Naive B cell (primary cell): ENCODE results near the gene FGF10. TPM values are rescaled to one million over a fixed set of nuclear protein-coding genes. Genes with fewer than 3 reads are reported as not detected.

ENCODE experiments used
- ATAC-seq, 2 donors: fragments of 150-1000 bp; cut with Tn5 transposase; 2 replicates each; pipeline ENCODE4 v1.10.0; 2021; ENCODE audit warnings: low read depth in 2 of 2, mild to moderate bottlenecking in 2 of 2, moderate library complexity in 2 of 2
- DNase-seq: peaks from one replicate; pipeline ENCODE4 v3.0.0; 2022
- H3K27ac Mint-ChIP-seq, 6 donors: one replicate each; pipeline ENCODE4 v1.8.0; 2020 to 2022; ENCODE audit warnings: mild to moderate bottlenecking in 6 of 6, mixed read lengths in 6 of 6, moderate library complexity in 5 of 6, inconsistent platforms in 2 of 6
- H3K27me3 Mint-ChIP-seq, 3 donors: one replicate each; pipeline ENCODE4 v1.8.0; 2021 to 2022; ENCODE audit warnings: mixed read lengths in 3 of 3, mild to moderate bottlenecking in 1 of 3
- H3K36me3 Mint-ChIP-seq, 2 donors: one replicate each; pipeline ENCODE4 v1.8.0; 2020 to 2022; ENCODE audit warnings: mixed read lengths in 2 of 2, inconsistent platforms in 1 of 2, mild to moderate bottlenecking in 1 of 2
- H3K4me1 Mint-ChIP-seq, 3 donors: one replicate each; pipeline ENCODE4 v1.8.0; 2020 to 2022; ENCODE audit warnings: mixed read lengths in 3 of 3, inconsistent platforms in 1 of 3, mild to moderate bottlenecking in 1 of 3, moderate library complexity in 1 of 3
- H3K4me3 Mint-ChIP-seq, 8 donors: one replicate each; pipeline ENCODE4 v1.8.0; 2020 to 2022; ENCODE audit warnings: mild to moderate bottlenecking in 8 of 8, mixed read lengths in 8 of 8, moderate library complexity in 8 of 8, inconsistent platforms in 2 of 8
- H3K9me3 Mint-ChIP-seq, 7 donors: one replicate each; pipeline ENCODE4 v1.8.0; 2020 to 2022; ENCODE audit warnings: mixed read lengths in 7 of 7, mild to moderate bottlenecking in 5 of 7, inconsistent platforms in 2 of 7, moderate library complexity in 1 of 7
- polyA plus RNA-seq, 6 donors: library from polyadenylated mRNA; unstranded; fragments of 300-500 nt; fragmentation: Illumina TruSeq; gene quantifications; one replicate each; pipeline ENCODE4 v1.2.3, GENCODE V29; 2021; ENCODE audit warnings: low read depth in 6 of 6

Gene FGF10
- not detected for polyA plus RNA-seq

- Mint-ChIP-seq H3K27me3 (peaks cover 23 to 53% (median 48%) of the 10 kb centered on the region in 3 donors), H3K27ac (no peak within 1 kb of the TSS), H3K9me3 (peaks cover 0 to 8% (median 1%) of the 10 kb centered on the region in 7 donors), H3K4me1 (peaks cover 4 to 18% (median 5%) of the 10 kb centered on the region in 3 donors), H3K4me3 (peak within 1 kb of the TSS in 3 of 8 donors; percentile 16 to 29 (median 25)), H3K36me3 (peaks cover 0 to 10% of the 10 kb centered on the region in 2 donors)
- DNase-seq (no peak), ATAC-seq (no peak)
Measured at GRCh38 chr5:44389090-44389822, at the start of gene FGF10. TSS of gene FGF10 (minus strand) at chr5:44389420. CDS start at chr5:44388682, 738 bp downstream.

DNA sequence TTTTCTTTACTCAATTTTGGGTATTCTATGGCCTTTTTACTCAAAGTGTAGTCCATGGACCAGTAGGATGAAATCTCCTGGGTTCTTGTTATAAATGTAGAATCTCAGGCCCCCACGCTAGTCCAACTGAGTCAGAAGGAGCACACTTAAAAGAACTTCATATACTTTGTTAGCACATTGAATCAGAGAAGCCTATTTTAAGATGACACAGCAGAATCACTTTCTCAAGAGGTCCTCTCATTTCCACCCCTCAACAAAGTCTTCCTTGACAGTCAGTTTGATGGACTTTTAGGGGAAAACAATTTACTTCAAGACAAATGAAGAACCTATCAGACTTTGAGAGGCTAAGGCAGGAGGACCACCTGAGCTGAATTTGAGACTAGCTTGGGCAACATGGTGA, 37.7 kb upstream of the FGF10 start:
- Mint-ChIP-seq H3K4me3 (no peak overlapping the region), H3K36me3 (no peaks in the 10 kb centered on the region), H3K27me3 (no peaks in the 10 kb centered on the region), H3K9me3 (peaks cover 0 to 4% (median 0%) of the 10 kb centered on the region in 7 donors), H3K27ac (no peak overlapping the region), H3K4me1 (no peaks in the 10 kb centered on the region)
- ATAC-seq: no peak
- DNase-seq: no peak

DNA sequence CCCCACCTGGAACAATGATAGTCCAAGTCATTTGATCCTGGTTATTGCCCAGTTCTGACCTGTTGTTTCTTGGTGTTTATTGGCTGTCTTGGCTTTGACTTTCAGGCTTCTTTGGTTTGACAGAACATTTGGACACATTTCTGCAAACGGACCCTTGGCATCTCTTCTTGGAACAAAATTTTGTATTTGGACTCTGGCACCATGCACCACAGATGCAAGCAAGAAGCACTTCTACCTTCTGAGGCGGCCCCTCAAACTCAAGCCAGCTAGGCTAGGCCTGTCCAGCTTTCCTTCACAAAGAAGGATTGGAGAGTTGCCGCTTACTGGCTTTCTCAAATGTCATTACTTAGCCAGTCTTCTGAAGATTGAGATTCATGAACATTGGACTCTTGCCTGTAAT, 23.1 kb upstream of the FGF10 start:
- Mint-ChIP-seq H3K36me3 (no peaks in the 10 kb centered on the region), H3K9me3 (peaks cover 0 to 12% (median 9%) of the 10 kb centered on the region in 7 donors), H3K27ac (no peak overlapping the region), H3K4me3 (no peak overlapping the region), H3K4me1 (no peaks in the 10 kb centered on the region), H3K27me3 (no peaks in the 10 kb centered on the region)
- no peak for DNase-seq
- no peak for ATAC-seq

- H3K4me1 Mint-ChIP-seq: no peaks in the 10 kb centered on the region
- no peak overlapping the region for H3K4me3 Mint-ChIP-seq
- DNase-seq (no peak), ATAC-seq (no peak)
- peaks cover 0 to 4% (median 1%) of the 10 kb centered on the region in 7 donors for H3K9me3 Mint-ChIP-seq
- H3K27me3 Mint-ChIP-seq: no peaks in the 10 kb centered on the region
- no peak overlapping the region for H3K27ac Mint-ChIP-seq
- no peaks in the 10 kb centered on the region for H3K36me3 Mint-ChIP-seq
Measured at GRCh38 chr5:44402084-44402483, 12.9 kb upstream of the FGF10 start.

- DNase-seq: no peak
- H3K9me3 Mint-ChIP-seq: peaks cover 0 to 4% (median 1%) of the 10 kb centered on the region in 7 donors
- no peaks in the 10 kb centered on the region for H3K4me1 Mint-ChIP-seq
- H3K27ac Mint-ChIP-seq: no peak overlapping the region
- no peak for ATAC-seq
- no peaks in the 10 kb centered on the region for H3K36me3 Mint-ChIP-seq
- no peak overlapping the region for H3K4me3 Mint-ChIP-seq
- no peaks in the 10 kb centered on the region for H3K27me3 Mint-ChIP-seq
Measured at GRCh38 chr5:44401611-44402010, 12.4 kb upstream of the FGF10 start.

DNA sequence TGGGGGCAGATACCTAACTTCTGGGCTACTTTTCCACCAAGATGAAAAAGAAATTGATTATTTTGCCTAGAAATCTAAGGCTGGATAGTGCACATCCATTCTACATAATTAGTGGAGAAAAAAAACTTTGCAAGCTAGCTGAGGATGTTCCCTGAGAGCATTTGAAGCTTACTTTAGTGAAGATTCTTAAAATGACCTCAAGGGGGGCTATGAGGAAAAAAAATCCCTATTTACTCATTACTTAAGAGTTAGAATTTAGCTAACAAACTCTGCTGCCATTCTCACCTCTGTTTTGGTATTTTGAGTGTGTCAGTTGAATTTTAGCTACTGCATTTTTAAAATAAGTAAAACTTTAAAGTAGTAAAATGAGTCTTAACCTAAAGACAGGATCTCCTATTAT, 9.2 kb upstream of the FGF10 start:
- no peaks in the 10 kb centered on the region for H3K27me3 Mint-ChIP-seq
- no peaks in the 10 kb centered on the region for H3K36me3 Mint-ChIP-seq
- no peak overlapping the region for H3K27ac Mint-ChIP-seq
- DNase-seq: no peak
- H3K4me3 Mint-ChIP-seq: no peak overlapping the region
- H3K9me3 Mint-ChIP-seq: peaks cover 0 to 4% (median 2%) of the 10 kb centered on the region in 7 donors
- no peak for ATAC-seq
- no peaks in the 10 kb centered on the region for H3K4me1 Mint-ChIP-seq

DNA sequence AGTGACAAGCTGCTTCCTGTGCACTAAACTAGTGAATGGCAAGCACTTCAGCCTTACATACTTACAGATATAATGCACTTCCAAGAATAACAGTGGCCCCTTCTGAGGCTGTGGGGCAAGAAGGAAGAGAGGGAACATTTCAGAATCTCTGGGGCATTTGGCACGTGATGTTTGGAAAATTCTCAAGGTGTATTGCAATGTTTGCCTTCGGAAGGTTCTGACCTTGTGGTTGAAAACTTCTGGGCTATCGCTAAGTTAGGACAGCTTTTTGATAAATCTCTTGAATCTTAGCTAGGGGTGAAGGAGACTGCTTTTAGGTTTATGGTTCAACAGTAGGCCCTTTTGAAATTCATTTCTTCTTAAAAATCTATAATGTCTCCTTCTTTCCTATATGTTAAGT, 7.1 kb upstream of the FGF10 start:
- no peak overlapping the region for H3K27ac Mint-ChIP-seq
- no peaks in the 10 kb centered on the region for H3K36me3 Mint-ChIP-seq
- DNase-seq (no peak), ATAC-seq (no peak)
- H3K4me3 Mint-ChIP-seq: no peak overlapping the region
- H3K4me1 Mint-ChIP-seq: no peaks in the 10 kb centered on the region
- H3K9me3 Mint-ChIP-seq: peaks cover 0 to 4% (median 0%) of the 10 kb centered on the region in 7 donors
- peaks cover 4 to 7% (median 6%) of the 10 kb centered on the region in 3 donors for H3K27me3 Mint-ChIP-seq

DNA sequence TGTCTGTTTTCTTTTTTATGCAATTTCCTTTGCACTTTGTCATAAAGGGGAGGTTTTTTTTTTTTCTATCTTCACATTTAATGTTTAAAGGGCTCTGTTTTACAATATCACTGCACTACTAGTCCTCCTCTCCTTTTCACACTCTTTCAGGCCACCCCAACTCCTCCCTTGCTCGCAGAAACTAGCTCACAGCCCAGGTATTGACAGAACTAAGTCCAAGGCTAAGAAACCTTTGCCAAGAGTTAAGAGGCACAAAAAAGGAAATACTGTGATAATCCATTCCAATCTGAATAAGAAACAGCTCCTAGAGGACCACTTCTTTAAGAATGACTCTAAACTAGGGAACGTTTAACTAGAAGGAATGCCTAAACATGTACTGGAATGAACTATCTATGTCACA, 1.1 kb upstream of the FGF10 start:
- ATAC-seq: no peak
- H3K4me3 Mint-ChIP-seq: no peak overlapping the region
- H3K36me3 Mint-ChIP-seq: peaks cover 0 to 10% of the 10 kb centered on the region in 2 donors
- DNase-seq: no peak
- no peak overlapping the region for H3K27ac Mint-ChIP-seq
- peaks cover 4 to 18% (median 5%) of the 10 kb centered on the region in 3 donors for H3K4me1 Mint-ChIP-seq
- peaks cover 0 to 8% (median 2%) of the 10 kb centered on the region in 7 donors for H3K9me3 Mint-ChIP-seq
- peaks cover 23 to 53% (median 48%) of the 10 kb centered on the region in 3 donors for H3K27me3 Mint-ChIP-seq

- ATAC-seq (no peak), DNase-seq (no peak)
- H3K27ac Mint-ChIP-seq: no peak overlapping the region
- H3K27me3 Mint-ChIP-seq: peaks cover 23 to 53% (median 48%) of the 10 kb centered on the region in 3 donors
- H3K4me3 Mint-ChIP-seq: no peak overlapping the region
- H3K36me3 Mint-ChIP-seq: peaks cover 0 to 10% of the 10 kb centered on the region in 2 donors
- peaks cover 0 to 8% (median 1%) of the 10 kb centered on the region in 7 donors for H3K9me3 Mint-ChIP-seq
- H3K4me1 Mint-ChIP-seq: peaks cover 4 to 18% (median 5%) of the 10 kb centered on the region in 3 donors
Measured at GRCh38 chr5:44389823-44390143, 563 bp upstream of the FGF10 start.

- no peak for DNase-seq
- peaks cover 4 to 18% (median 5%) of the 10 kb centered on the region in 3 donors for H3K4me1 Mint-ChIP-seq
- peak overlapping the region in 2 of 8 donors; percentile 25 to 31 for H3K4me3 Mint-ChIP-seq
- ATAC-seq: no peak
- H3K27ac Mint-ChIP-seq: no peak overlapping the region
- H3K9me3 Mint-ChIP-seq: peaks cover 0 to 8% (median 1%) of the 10 kb centered on the region in 7 donors
- peaks cover 23 to 53% (median 48%) of the 10 kb centered on the region in 3 donors for H3K27me3 Mint-ChIP-seq
- H3K36me3 Mint-ChIP-seq: peaks cover 0 to 10% of the 10 kb centered on the region in 2 donors
Measured at GRCh38 chr5:44388321-44389089, 715 bp downstream of the FGF10 start.

- DNase-seq: no peak
- H3K27ac Mint-ChIP-seq: peak overlapping the region in 1 of 6 donors; percentile 48
- peaks cover 4 to 18% (median 5%) of the 10 kb centered on the region in 3 donors for H3K4me1 Mint-ChIP-seq
- H3K9me3 Mint-ChIP-seq: peaks cover 0 to 8% (median 1%) of the 10 kb centered on the region in 7 donors
- peak overlapping the region in 2 of 8 donors; percentile 18 to 63 for H3K4me3 Mint-ChIP-seq
- peaks cover 23 to 53% (median 48%) of the 10 kb centered on the region in 3 donors for H3K27me3 Mint-ChIP-seq
- ATAC-seq: no peak
- peaks cover 0 to 10% of the 10 kb centered on the region in 2 donors for H3K36me3 Mint-ChIP-seq
Measured at GRCh38 chr5:44387921-44388320, 1.3 kb downstream of the FGF10 start.

DNA sequence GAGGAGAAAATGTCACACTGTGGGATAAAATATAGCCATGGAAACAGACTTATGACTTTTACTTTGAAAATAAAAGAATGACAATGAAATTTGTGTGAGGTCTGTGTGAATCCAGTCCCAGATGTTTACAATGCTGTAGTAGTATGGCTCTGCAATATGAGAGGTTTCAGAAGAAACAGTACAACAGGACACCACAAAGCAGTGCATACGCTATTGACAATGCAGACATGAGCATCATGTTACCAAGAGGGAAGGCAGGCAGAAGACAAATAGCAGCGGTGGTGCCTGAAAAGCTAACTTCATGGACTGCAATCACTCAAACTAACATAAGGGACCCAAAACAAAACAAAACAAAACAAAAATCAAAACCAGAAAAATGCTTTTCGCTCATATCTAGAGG, 1.8 kb downstream of the FGF10 start:
- Mint-ChIP-seq H3K9me3 (peaks cover 0 to 8% (median 1%) of the 10 kb centered on the region in 7 donors), H3K27me3 (peaks cover 23 to 53% (median 48%) of the 10 kb centered on the region in 3 donors), H3K36me3 (peaks cover 0 to 10% of the 10 kb centered on the region in 2 donors), H3K27ac (no peak overlapping the region), H3K4me3 (peak overlapping the region in 1 of 8 donors; percentile 63), H3K4me1 (peaks cover 4 to 18% (median 5%) of the 10 kb centered on the region in 3 donors)
- DNase-seq: no peak
- no peak for ATAC-seq

GRCh38 chr5:44385291-44385900, 3.8 kb downstream of the FGF10 start:
- no peak for DNase-seq
- Mint-ChIP-seq H3K36me3 (peaks cover 0 to 10% of the 10 kb centered on the region in 2 donors), H3K4me1 (peaks cover 4 to 18% (median 5%) of the 10 kb centered on the region in 3 donors), H3K27me3 (peaks cover 15 to 37% (median 36%) of the 10 kb centered on the region in 3 donors), H3K9me3 (peaks cover 0 to 4% (median 0%) of the 10 kb centered on the region in 7 donors), H3K4me3 (no peak overlapping the region), H3K27ac (no peak overlapping the region)
- ATAC-seq: no peak
